Calu3 (cell line): Measurements from ENCODE around the gene NFE2L2. TPM values are rescaled to one million over a fixed set of nuclear protein-coding genes. Genes with fewer than 3 reads are reported as not detected.

Experiments used
- BruUV-seq: library from RNA; stranded (reverse); fragments of 400-500 nt; replicated peaks from 2 replicates; lab custom pipeline; 2021; lab: Mats Ljungman, UMichigan
- CTCF ChIA-PET: fragments of 300-600 bp; sonication (Branson Sonifier 250); formaldehyde crosslinking; loops from one replicate; lab custom pipeline; 2022; ENCODE audit warnings: antibody characterized with exemption; lab: Charles Lee
- DNase-seq: peaks from one replicate; pipeline ENCODE4 v3.0.0; 2022
- H3K27ac Mint-ChIP-seq: one replicate; pipeline ENCODE4 v1.8.0; 2022; ENCODE audit warnings: mixed read lengths; ENCODE audit not compliant: unreplicated experiment
- H3K27me3 Mint-ChIP-seq: one replicate; pipeline ENCODE4 v1.8.0; 2022; ENCODE audit warnings: mixed read lengths; ENCODE audit not compliant: unreplicated experiment
- H3K36me3 Mint-ChIP-seq: one replicate; pipeline ENCODE4 v1.8.0; 2022; ENCODE audit warnings: mild to moderate bottlenecking, moderate library complexity, mixed read lengths; ENCODE audit not compliant: insufficient read depth, unreplicated experiment
- H3K4me1 Mint-ChIP-seq: one replicate; pipeline ENCODE4 v1.8.0; 2022; ENCODE audit warnings: mild to moderate bottlenecking, low read depth, mixed read lengths; ENCODE audit not compliant: unreplicated experiment
- H3K4me3 Mint-ChIP-seq: one replicate; pipeline ENCODE4 v1.8.0; 2022; ENCODE audit warnings: mild to moderate bottlenecking, low read depth, moderate library complexity, mixed read lengths; ENCODE audit not compliant: unreplicated experiment
- H3K9me3 Mint-ChIP-seq: one replicate; pipeline ENCODE4 v1.8.0; 2022; ENCODE audit warnings: low read depth, mixed read lengths; ENCODE audit not compliant: unreplicated experiment
- CTCF ChIP-seq: fragments of 200-600 bp; IDR thresholded peaks from one replicate; pipeline ENCODE4 v1.8.0; 2022; ENCODE audit warnings: antibody characterized with exemption; ENCODE audit not compliant: unreplicated experiment
- intact Hi-C: fragments of 100-400 bp; cut with micrococcal nuclease; formaldehyde crosslinking; loops from one replicate; pipeline ENCODE4 v1.10.0; 2022; ENCODE audit not compliant: unreplicated experiment
- total RNA-seq: library from RNA; stranded (reverse); gene quantifications from 2 replicates; pipeline ENCODE4 v1.2.3, GENCODE V29; 2022

Gene NFE2L2
- total RNA-seq, 1 experiment from 2014 or later: 128 TPM

DNA sequence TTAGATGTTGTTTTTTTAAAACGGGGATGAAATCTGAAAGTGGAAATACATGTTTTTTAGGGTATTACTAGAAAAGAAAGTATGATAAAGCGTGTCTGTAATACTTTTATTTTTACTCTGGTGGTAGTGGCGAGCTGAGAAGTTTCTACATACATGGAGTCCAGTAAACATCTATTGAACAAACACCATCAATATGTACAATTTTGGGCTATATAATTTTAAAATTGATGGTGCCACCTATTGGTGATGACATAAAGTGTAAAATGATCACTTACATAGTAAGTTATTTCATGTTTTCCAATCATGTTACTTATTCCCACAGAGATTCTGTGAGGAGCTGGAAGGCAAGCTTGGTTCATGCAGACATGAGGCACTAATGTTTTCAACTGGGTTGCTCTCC, 31.5 kb upstream of the NFE2L2 start:
- H3K9me3 Mint-ChIP-seq: no peaks in the 10 kb centered on the region
- H3K36me3 Mint-ChIP-seq: no peaks in the 10 kb centered on the region
- no peaks in the 10 kb centered on the region for H3K27me3 Mint-ChIP-seq
- intact Hi-C loops: loop anchor here (1.0 to 5.0 kb wide), 3 partner anchors 33 to 132 kb away; no protein-coding TSS in a partner anchor
- H3K4me3 Mint-ChIP-seq: no peak overlapping the region
- no peak overlapping the region for H3K27ac Mint-ChIP-seq
- no peak for DNase-seq
- peak; percentile 53 for TF ChIP-seq CTCF
- CTCF ChIA-PET: interaction anchor here (0.8 to 1.6 kb wide), 2 partner anchors 41 to 131 kb away, joined by 3 to 6 read pairs; no protein-coding TSS in a partner anchor
- no TSS peak for BruUV-seq
- H3K4me1 Mint-ChIP-seq: peaks cover 8% of the 10 kb centered on the region

GRCh38 chr2:177295484-177295883, 31.0 kb upstream of the NFE2L2 start:
- Mint-ChIP-seq H3K27me3 (no peaks in the 10 kb centered on the region), H3K9me3 (no peaks in the 10 kb centered on the region), H3K4me1 (peaks cover 8% of the 10 kb centered on the region), H3K27ac (no peak overlapping the region), H3K36me3 (no peaks in the 10 kb centered on the region), H3K4me3 (no peak overlapping the region)
- BruUV-seq: no TSS peak
- intact Hi-C loops: loop anchor here (5.0 kb wide), 1 partner anchor 53 kb away; no protein-coding TSS in a partner anchor
- no peak for TF ChIP-seq CTCF
- CTCF ChIA-PET: interaction anchor here (0.8 to 1.6 kb wide), 2 partner anchors 41 to 131 kb away, joined by 3 to 6 read pairs; no protein-coding TSS in a partner anchor
- DNase-seq: no peak

DNA sequence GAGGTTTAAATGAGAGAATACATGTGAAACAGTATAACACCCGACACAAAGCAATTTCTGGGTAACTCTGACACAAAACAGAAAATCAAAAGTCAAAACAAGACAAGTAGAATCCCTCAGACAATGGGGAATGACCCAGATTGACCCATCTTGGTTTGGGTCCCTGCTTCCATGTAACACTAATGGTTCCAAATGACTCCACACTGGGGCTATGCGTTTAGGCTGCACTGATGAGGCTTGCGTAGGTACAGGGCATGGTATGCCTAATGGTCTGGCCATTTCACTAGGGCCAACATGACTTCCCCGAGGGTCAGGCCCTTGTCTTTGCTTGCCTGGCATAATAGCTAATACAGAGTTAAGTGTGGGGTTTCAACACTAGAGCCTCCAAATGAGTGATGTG, 27.2 kb upstream of the NFE2L2 start:
- DNase-seq: no peak
- H3K9me3 Mint-ChIP-seq: no peaks in the 10 kb centered on the region
- TF ChIP-seq CTCF: no peak
- H3K4me1 Mint-ChIP-seq: peaks cover 8% of the 10 kb centered on the region
- intact Hi-C loops: no loop called here
- BruUV-seq: no TSS peak
- no peaks in the 10 kb centered on the region for H3K27me3 Mint-ChIP-seq
- no peaks in the 10 kb centered on the region for H3K36me3 Mint-ChIP-seq
- H3K27ac Mint-ChIP-seq: no peak overlapping the region
- no peak overlapping the region for H3K4me3 Mint-ChIP-seq
- CTCF ChIA-PET: no interaction called here

- DNase-seq: no peak
- H3K27me3 Mint-ChIP-seq: no peaks in the 10 kb centered on the region
- H3K36me3 Mint-ChIP-seq: no peaks in the 10 kb centered on the region
- CTCF ChIA-PET: no interaction called here
- H3K4me3 Mint-ChIP-seq: no peak overlapping the region
- peaks cover 8% of the 10 kb centered on the region for H3K4me1 Mint-ChIP-seq
- no peaks in the 10 kb centered on the region for H3K9me3 Mint-ChIP-seq
- no peak overlapping the region for H3K27ac Mint-ChIP-seq
- intact Hi-C loops: no loop called here
- BruUV-seq: no TSS peak
- TF ChIP-seq CTCF: no peak
Measured at GRCh38 chr2:177289824-177290628, 25.5 kb upstream of the NFE2L2 start.
